Endothelial cell of umbilical vein (primary cell): Measurements from ENCODE around the gene TMBIM6. TPM values are rescaled to one million over a fixed set of nuclear protein-coding genes. Genes with fewer than 3 reads are reported as not detected.

Source experiments
- BruUV-seq: library from RNA; stranded (reverse); fragments of 400-500 nt; replicated peaks from 2 replicates; lab custom pipeline; 2021; lab: Mats Ljungman, UMichigan
- CTCF ChIA-PET: fragments of 300-600, 350-600 bp; sonication (Branson Sonifier 250); formaldehyde crosslinking; loops from one replicate; lab custom pipeline; 2021; ENCODE audit warnings: antibody characterized with exemption, inconsistent platforms; lab: Charles Lee
- POLR2A ChIA-PET: fragments of 300-600, 350-600 bp; sonication (Branson Sonifier 250); formaldehyde crosslinking; loops from one replicate; lab custom pipeline; 2021; ENCODE audit warnings: antibody characterized with exemption, inconsistent platforms; lab: Charles Lee
- DNase-seq: peaks from one replicate; pipeline ENCODE4 v3.0.0-alpha.2; 2011; ENCODE audit warnings: low read depth, low spot score
- FAIRE-seq: peaks from 2 replicates; lab custom pipeline; 2011; peaks lifted over from hg19 to GRCh38; lab: Jason Lieb, UNC
- H2AFZ ChIP-seq: 2 replicates; pipeline ENCODE4 v1.6.0; 2012; ENCODE audit warnings: low read depth, low read length, control low read depth, inconsistent platforms
- H3K27ac ChIP-seq: 2 replicates; pipeline ENCODE4 v1.5.1; 2011; ENCODE audit warnings: low read depth, mild to moderate bottlenecking, control low read depth, low read length, moderate library complexity; ENCODE audit not compliant: insufficient read depth
- H3K27me3 ChIP-seq, 2 experiments: 2 replicates each; pipeline versions ENCODE4 v1.6.0 to v1.6.1; 2011; ENCODE audit warnings: low read length in 2 of 2, mixed read lengths in 1 of 2; ENCODE audit not compliant: control insufficient read depth in 2 of 2, insufficient read depth in 2 of 2
- H3K36me3 ChIP-seq, 2 experiments: 2 replicates in 1 of 2; 3 replicates in 1 of 2; pipeline ENCODE4 v1.5.1; 2011; ENCODE audit warnings: low read length in 2 of 2, mild to moderate bottlenecking in 1 of 2, moderate library complexity in 1 of 2; ENCODE audit not compliant: control insufficient read depth in 2 of 2, insufficient read depth in 2 of 2; ENCODE audit errors: extremely low read depth in 1 of 2
- H3K4me1 ChIP-seq: 3 replicates; pipeline ENCODE4 v1.5.1; 2011; ENCODE audit warnings: mild to moderate bottlenecking, low read length; ENCODE audit not compliant: control insufficient read depth, insufficient read depth; ENCODE audit errors: extremely low read depth
- H3K4me2 ChIP-seq: 2 replicates; pipeline ENCODE4 v1.6.1; 2011; ENCODE audit warnings: low read length, control low read depth, mixed read lengths; ENCODE audit not compliant: insufficient read depth
- H3K4me3 ChIP-seq, 3 experiments: fragments of 200-600 bp in 1 of 3; sonication (generic), shearing (Covaris generic) in 1 of 3; replicated peaks in 1 of 3; 2 replicates each; pipeline ENCODE4 v1.5.1; 2011 to 2016; ENCODE audit warnings: control low read depth in 3 of 3, low read length in 3 of 3, mild to moderate bottlenecking in 2 of 3, inconsistent platforms in 1 of 3, low read depth in 1 of 3, moderate library complexity in 1 of 3; ENCODE audit not compliant: insufficient read depth in 1 of 3
- H3K79me2 ChIP-seq: 2 replicates; pipeline ENCODE4 v1.6.0; 2012; ENCODE audit warnings: low read length, inconsistent platforms; ENCODE audit not compliant: control insufficient read depth, insufficient read depth
- H3K9ac ChIP-seq: replicated peaks from 2 replicates; pipeline ENCODE3; 2011; ENCODE audit warnings: low read length, control low read depth; ENCODE audit not compliant: insufficient read depth; ENCODE audit errors: extremely low read depth
- H3K9me1 ChIP-seq: replicated peaks from 3 replicates; pipeline ENCODE4 v1.6.0; 2011; ENCODE audit warnings: mild to moderate bottlenecking, low read length; ENCODE audit not compliant: control insufficient read depth, insufficient read depth; ENCODE audit errors: extremely low read depth
- H3K9me3 ChIP-seq: replicated peaks from 2 replicates; pipeline ENCODE4 v1.5.1; 2012; ENCODE audit warnings: low read length, inconsistent platforms; ENCODE audit not compliant: control insufficient read depth, insufficient read depth
- H4K20me1 ChIP-seq: replicated peaks from 2 replicates; pipeline ENCODE3; 2011; ENCODE audit warnings: mild to moderate bottlenecking, low read length; ENCODE audit not compliant: control insufficient read depth, insufficient read depth; ENCODE audit errors: extremely low read depth
- EZH2 ChIP-seq: IDR thresholded peaks from 2 replicates; pipeline ENCODE4 v1.6.1; 2012; ENCODE audit warnings: borderline replicate concordance, low read depth, mild to moderate bottlenecking, moderate library complexity, low read length, inconsistent platforms; ENCODE audit not compliant: severe bottlenecking
- FOS ChIP-seq: IDR thresholded peaks from 2 replicates; pipeline ENCODE4 v1.6.1; 2011; ENCODE audit warnings: mild to moderate bottlenecking, low read length, moderate library complexity, borderline replicate concordance; ENCODE audit not compliant: insufficient read depth
- GATA2 ChIP-seq: IDR thresholded peaks from 2 replicates; pipeline ENCODE4 v1.7.0; 2011; ENCODE audit warnings: low read depth, mild to moderate bottlenecking, moderate library complexity, mixed read lengths, low read length; ENCODE audit not compliant: insufficient read length, insufficient read depth
- JUN ChIP-seq: IDR thresholded peaks from 2 replicates; pipeline ENCODE4 v1.6.1; 2011; ENCODE audit warnings: borderline replicate concordance, low read depth; ENCODE audit not compliant: insufficient read length, insufficient read depth
- MYC ChIP-seq: IDR thresholded peaks from one replicate; pipeline ENCODE4 v1.6.1; 2011; ENCODE audit warnings: mild to moderate bottlenecking, low read depth, low read length
- POLR2A ChIP-seq: IDR thresholded peaks from 2 replicates; pipeline ENCODE4 v1.6.1; 2012; ENCODE audit warnings: low read depth, mild to moderate bottlenecking, control low read depth, low read length
- POLR2AphosphoS5 ChIP-seq: IDR thresholded peaks from 2 replicates; pipeline ENCODE4 v1.6.1; 2012; ENCODE audit warnings: low read depth, mild to moderate bottlenecking, control low read depth, low read length, moderate library complexity; ENCODE audit not compliant: insufficient read depth
- dilution Hi-C: fragments of 300-500 bp; cut with MboI; formaldehyde crosslinking; loops from one replicate; pipeline ENCODE4 v1.15.0; 2019; ENCODE audit warnings: low sequenced_read_pairs; ENCODE audit not compliant: extremely low pct_ligation_motif_present
- intact Hi-C: fragments of 100-400 bp; cut with micrococcal nuclease; formaldehyde crosslinking; loops from one replicate; pipeline ENCODE4 v1.10.0; 2022
- polyA plus RNA-seq, 4 experiments: library from polyadenylated mRNA; depleted of rRNA in 3 of 4; stranded (reverse) in 3 of 4; unstranded in 1 of 4; fragments of >200 nt; gene quantifications; 2 replicates each; pipeline versions ENCODE4 v1.2.1 to v1.2.3, GENCODE V29; 2011 to 2012; ENCODE audit warnings: missing spikeins in 1 of 4
- total RNA-seq: library from RNA; stranded (reverse); gene quantifications from 2 replicates; pipeline ENCODE4 v1.2.3, GENCODE V29; 2021
- TF ChIP-seq, protein P1 (sequence below): IDR thresholded peaks from 2 replicates; pipeline ENCODE4 v1.6.1; 2011; ENCODE audit not compliant: insufficient read depth, insufficient read length
- TF ChIP-seq, protein P2 (sequence below), 2 donors: IDR thresholded peaks; 1 replicate in 1 of 2; 2 replicates in 1 of 2; pipeline ENCODE4 v1.5.1; 2011; ENCODE audit warnings: low read length in 2 of 2, mild to moderate bottlenecking in 2 of 2, moderate library complexity in 2 of 2, control low read depth in 1 of 2, inconsistent platforms in 1 of 2, low read depth in 1 of 2; ENCODE audit not compliant: insufficient read depth in 1 of 2; ENCODE audit errors: extremely low read depth in 1 of 2

The TMBIM6 gene
- total and polyA plus RNA-seq, 2 donors (not counting 3 experiments of a cell fraction or from before 2014, with no cell fraction given): 393 to 579 TPM

GRCh38 chr12:49707812-49708147 lies 33.6 kb upstream of the TMBIM6 start:
- no peaks in the 10 kb centered on the region for H3K9me3 ChIP-seq
- TF ChIP-seq POLR2AphosphoS5 (no peak), EZH2 (no peak), GATA2 (no peak), MYC (no peak), POLR2A (no peak), JUN (no peak), FOS (no peak)
- TF ChIP-seq, protein P1, sequence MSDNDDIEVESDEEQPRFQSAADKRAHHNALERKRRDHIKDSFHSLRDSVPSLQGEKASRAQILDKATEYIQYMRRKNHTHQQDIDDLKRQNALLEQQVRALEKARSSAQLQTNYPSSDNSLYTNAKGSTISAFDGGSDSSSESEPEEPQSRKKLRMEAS: no peak
- TF ChIP-seq, protein P2, sequence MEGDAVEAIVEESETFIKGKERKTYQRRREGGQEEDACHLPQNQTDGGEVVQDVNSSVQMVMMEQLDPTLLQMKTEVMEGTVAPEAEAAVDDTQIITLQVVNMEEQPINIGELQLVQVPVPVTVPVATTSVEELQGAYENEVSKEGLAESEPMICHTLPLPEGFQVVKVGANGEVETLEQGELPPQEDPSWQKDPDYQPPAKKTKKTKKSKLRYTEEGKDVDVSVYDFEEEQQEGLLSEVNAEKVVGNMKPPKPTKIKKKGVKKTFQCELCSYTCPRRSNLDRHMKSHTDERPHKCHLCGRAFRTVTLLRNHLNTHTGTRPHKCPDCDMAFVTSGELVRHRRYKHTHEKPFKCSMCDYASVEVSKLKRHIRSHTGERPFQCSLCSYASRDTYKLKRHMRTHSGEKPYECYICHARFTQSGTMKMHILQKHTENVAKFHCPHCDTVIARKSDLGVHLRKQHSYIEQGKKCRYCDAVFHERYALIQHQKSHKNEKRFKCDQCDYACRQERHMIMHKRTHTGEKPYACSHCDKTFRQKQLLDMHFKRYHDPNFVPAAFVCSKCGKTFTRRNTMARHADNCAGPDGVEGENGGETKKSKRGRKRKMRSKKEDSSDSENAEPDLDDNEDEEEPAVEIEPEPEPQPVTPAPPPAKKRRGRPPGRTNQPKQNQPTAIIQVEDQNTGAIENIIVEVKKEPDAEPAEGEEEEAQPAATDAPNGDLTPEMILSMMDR (IDR thresholded peaks at IDR 0.05; ENCODE audit: extremely low read depth in 1 of 2, insufficient read depth in 1 of 2, low read depth in 1 of 2, low read length in 2 of 2): no peak
- CTCF ChIA-PET: interaction anchor here (3.0 to 6.7 kb wide), 4 partner anchors 44 to 70 kb away, joined by 15 to 93 read pairs (median 39); no protein-coding TSS in a partner anchor
- H3K4me3 ChIP-seq: no peak overlapping the region
- dilution Hi-C loops: no loop called here
- H3K27me3 ChIP-seq: peaks cover 23% of the 10 kb centered on the region in 2 experiments
- H4K20me1 ChIP-seq: peaks cover 4% of the 10 kb centered on the region
- no peaks in the 10 kb centered on the region for H3K36me3 ChIP-seq
- no TSS peak for BruUV-seq
- FAIRE-seq: no peak
- no peak overlapping the region for H3K27ac ChIP-seq
- peaks cover 34% of the 10 kb centered on the region for H3K4me1 ChIP-seq
- intact Hi-C loops: loop anchor here (1.0 to 2.0 kb wide), 6 partner anchors 34 to 139 kb away; partner anchors contain the start of genes MCRS1 and TMBIM6
- no peak for DNase-seq
- peak overlapping the region; percentile 26 for H2AFZ ChIP-seq
- no peak overlapping the region for H3K9ac ChIP-seq
- POLR2A ChIA-PET: no interaction called here
- peaks cover 39% of the 10 kb centered on the region for H3K79me2 ChIP-seq
- no peaks in the 10 kb centered on the region for H3K9me1 ChIP-seq
- H3K4me2 ChIP-seq: no peak overlapping the region
